K562 (cell line): ENCODE results near the gene HOXB5. TPM values are rescaled to one million over a fixed set of nuclear protein-coding genes. Genes with fewer than 3 reads are reported as not detected.

ENCODE experiments used
- ATAC-seq: fragments of 200-7000 bp; cut with Tn5 transposase; 3 replicates; pipeline ENCODE4 v1.9.1; 2020; ENCODE audit warnings: moderate library complexity
- BruUV-seq: library from RNA; stranded (reverse); fragments of 400-500 nt; replicated peaks from 2 replicates; lab custom pipeline; 2021; lab: Mats Ljungman, UMichigan
- CTCF ChIA-PET: fragments of 300-600 bp; formaldehyde crosslinking; extraction: SDS; loops from one replicate; lab custom pipeline; 2021; ENCODE audit warnings: low intra/inter-chr PET ratio; lab: Yijun Ruan, JAX
- POLR2A ChIA-PET: fragments of 300-600, 350-650 bp; sonication (Branson Sonifier 250); formaldehyde crosslinking; extraction: SDS; loops from one replicate; lab custom pipeline; 2021; ENCODE audit warnings: antibody characterized with exemption, inconsistent platforms; lab: Yijun Ruan, JAX
- DNase-seq, 4 experiments: peaks; one replicate each; pipeline versions ENCODE4 v3.0.0 to v3.0.0-alpha.2; 2011 to 2018; ENCODE audit warnings: low spot score in 3 of 4, mixed read lengths in 3 of 4; ENCODE audit errors: extremely low read depth in 1 of 4
- FAIRE-seq: peaks from 2 replicates; lab custom pipeline; 2011; peaks lifted over from hg19 to GRCh38; lab: Jason Lieb, UNC
- H2AFZ ChIP-seq: 2 replicates; pipeline ENCODE4 v1.6.0; 2011; ENCODE audit warnings: low read depth, low read length, control low read depth, inconsistent platforms
- H3K27ac ChIP-seq: fragments of 200-600 bp; 3 replicates; pipeline ENCODE4 v1.8.0; 2011; ENCODE audit warnings: low read depth, mild to moderate bottlenecking, control low read depth, inconsistent platforms, low read length, moderate library complexity, mixed read lengths; ENCODE audit errors: extremely low read depth
- H3K27me3 ChIP-seq, 2 experiments: fragments of 300-600 bp in 1 of 2; 2 replicates in 1 of 2; 3 replicates in 1 of 2; pipeline versions ENCODE4 v1.6.0 to v1.8.0; 2011; ENCODE audit warnings: inconsistent platforms in 2 of 2, low read length in 2 of 2, mild to moderate bottlenecking in 1 of 2, mixed read lengths in 1 of 2, moderate library complexity in 1 of 2; ENCODE audit not compliant: control insufficient read depth in 2 of 2, insufficient read depth in 2 of 2
- H3K36me3 ChIP-seq: fragments of 300-600 bp; 3 replicates; pipeline ENCODE4 v1.8.0; 2011; ENCODE audit warnings: mild to moderate bottlenecking, low read length, inconsistent platforms; ENCODE audit not compliant: control insufficient read depth, insufficient read depth
- H3K4me1 ChIP-seq, 2 experiments: fragments of 200-600 bp in 1 of 2; replicated peaks in 1 of 2; 2 replicates in 1 of 2; 3 replicates in 1 of 2; pipeline versions ENCODE4 v1.5.1 to v1.8.0; 2011; ENCODE audit warnings: inconsistent platforms in 2 of 2, low read length in 2 of 2, mild to moderate bottlenecking in 1 of 2, mixed read lengths in 1 of 2, moderate library complexity in 1 of 2; ENCODE audit not compliant: control insufficient read depth in 2 of 2, insufficient read depth in 2 of 2
- H3K4me2 ChIP-seq: 2 replicates; pipeline ENCODE4 v1.6.1; 2011; ENCODE audit warnings: low read length, control low read depth, inconsistent platforms, mixed read lengths; ENCODE audit not compliant: insufficient read depth
- H3K4me3 ChIP-seq: fragments of 200-600 bp; sonication (generic), shearing (Covaris generic); 2 replicates; pipeline ENCODE4 v1.5.1; 2016; ENCODE audit warnings: control low read depth, inconsistent platforms
- H3K79me2 ChIP-seq: fragments of 200-600 bp; 3 replicates; pipeline ENCODE4 v1.8.0; 2011; ENCODE audit warnings: low read length, inconsistent platforms; ENCODE audit not compliant: control insufficient read depth, insufficient read depth
- H3K9ac ChIP-seq, 2 experiments: 2 replicates each; pipeline versions ENCODE4 v1.6.0 to v1.6.1; 2011; ENCODE audit warnings: low read depth in 2 of 2, low read length in 2 of 2, control low read depth in 1 of 2, inconsistent platforms in 1 of 2, mild to moderate bottlenecking in 1 of 2, mixed read lengths in 1 of 2; ENCODE audit not compliant: insufficient read depth in 1 of 2
- H3K9me1 ChIP-seq: one replicate; pipeline ENCODE4 v1.6.0; 2011; ENCODE audit warnings: inconsistent platforms, mild to moderate bottlenecking, low read length, moderate library complexity; ENCODE audit not compliant: control insufficient read depth, insufficient read depth
- H3K9me3 ChIP-seq: replicated peaks from 2 replicates; pipeline ENCODE4 v1.5.1; 2011; ENCODE audit warnings: low read depth, low read length, inconsistent platforms; ENCODE audit not compliant: control insufficient read depth, insufficient read depth
- H4K20me1 ChIP-seq: replicated peaks from 2 replicates; pipeline ENCODE4 v1.6.1; 2011; ENCODE audit warnings: low read length, inconsistent platforms, mixed read lengths; ENCODE audit not compliant: control insufficient read depth, insufficient read depth
- KAT8 ChIP-seq: fragments of 450-650 bp; IDR thresholded peaks from 2 replicates; pipeline ENCODE4 v1.6.1; 2016; ENCODE audit warnings: low read depth, mild to moderate bottlenecking
- MXI1 ChIP-seq: IDR thresholded peaks from 2 replicates; pipeline ENCODE4 v1.6.1; 2011; ENCODE audit warnings: low read depth, mild to moderate bottlenecking, improper control_type of control experiment, low read length
- NR4A1 ChIP-seq, 2 experiments: fragments of 250-450 bp in 1 of 2; fragments of 450-650 bp in 1 of 2; sonication (Bioruptor Pico) in 1 of 2; IDR thresholded peaks; 2 replicates each; pipeline versions ENCODE4 v1.4.0 to v1.6.1; 2016 to 2020; ENCODE audit warnings: mild to moderate bottlenecking in 2 of 2, missing compliant biosample characterization in 1 of 2, missing genetic modification characterization in 1 of 2, moderate library complexity in 1 of 2
- PTTG1 ChIP-seq: fragments of 450-650 bp; IDR thresholded peaks from 2 replicates; pipeline ENCODE4 v1.6.1; 2016; ENCODE audit warnings: low read depth, mild to moderate bottlenecking, missing genetic modification characterization, missing compliant biosample characterization
- WGBS: fragments of 100-300 bp; shearing (Covaris generic); methylation state at CpG from one replicate; pipeline ENCODE4 v1.1.6; 2016; ENCODE audit warnings: low coverage, mixed read lengths; ENCODE audit not compliant: insufficient coverage; ENCODE audit errors: missing lambda C conversion rate; 5-methylcytosine and 5-hydroxymethylcytosine counted together
- in situ Hi-C: fragments of 300-500 bp; cut with MboI; formaldehyde crosslinking; loops from 4 replicates; pipeline ENCODE4 v1.15.0; 2018; ENCODE audit warnings: inconsistent platforms, mixed read lengths
- intact Hi-C: fragments of 100-400 bp; cut with micrococcal nuclease; formaldehyde crosslinking; loops from 2 replicates; pipeline ENCODE4 v1.14.2; 2022
- polyA plus RNA-seq, 8 experiments: library from polyadenylated mRNA; depleted of rRNA in 4 of 8; stranded (reverse) in 5 of 8; unstranded in 3 of 8; fragments of >200 nt; fragmentation: Nextera tagmentation in 2 of 8; fragmentation: Illumina TruSeq in 1 of 8; extraction: Ambion mirVana in 2 of 8; extraction: Trizol in 1 of 8; gene quantifications; 2 replicates each; pipeline versions ENCODE4 v1.2.1 to v1.2.3, GENCODE V29; 2011 to 2014; ENCODE audit warnings: inconsistent platforms in 1 of 8, missing spikeins in 1 of 8
- total RNA-seq, 7 experiments: library from RNA; depleted of rRNA in 6 of 7; stranded (reverse); fragments of >200 nt in 6 of 7; fragmentation: Illumina TruSeq in 2 of 7; extraction: Trizol in 2 of 7; gene quantifications; 2 replicates each; pipeline versions ENCODE4 v1.2.1 to v1.2.3, GENCODE V29; 2011 to 2021; ENCODE audit warnings: low replicate concordance in 1 of 7
- TF ChIP-seq, protein P1 (sequence below): fragments of 450-650 bp; IDR thresholded peaks from 2 replicates; pipeline ENCODE4 v1.6.1; 2017; ENCODE audit warnings: antibody characterized with exemption, mild to moderate bottlenecking
- TF ChIP-seq, protein P2 (sequence below): sonication (generic); formaldehyde crosslinking; IDR thresholded peaks from 2 replicates; pipeline ENCODE4 v1.8.0; 2022; ENCODE audit warnings: mild to moderate bottlenecking, missing genetic modification reagents

HOXB5 gene
- total and polyA plus RNA-seq, 9 of the 15 experiments (the other 6 are each of a cell fraction or from before 2014, with no cell fraction given): 0.24 to 2.7 (median 0.65) TPM

DNA sequence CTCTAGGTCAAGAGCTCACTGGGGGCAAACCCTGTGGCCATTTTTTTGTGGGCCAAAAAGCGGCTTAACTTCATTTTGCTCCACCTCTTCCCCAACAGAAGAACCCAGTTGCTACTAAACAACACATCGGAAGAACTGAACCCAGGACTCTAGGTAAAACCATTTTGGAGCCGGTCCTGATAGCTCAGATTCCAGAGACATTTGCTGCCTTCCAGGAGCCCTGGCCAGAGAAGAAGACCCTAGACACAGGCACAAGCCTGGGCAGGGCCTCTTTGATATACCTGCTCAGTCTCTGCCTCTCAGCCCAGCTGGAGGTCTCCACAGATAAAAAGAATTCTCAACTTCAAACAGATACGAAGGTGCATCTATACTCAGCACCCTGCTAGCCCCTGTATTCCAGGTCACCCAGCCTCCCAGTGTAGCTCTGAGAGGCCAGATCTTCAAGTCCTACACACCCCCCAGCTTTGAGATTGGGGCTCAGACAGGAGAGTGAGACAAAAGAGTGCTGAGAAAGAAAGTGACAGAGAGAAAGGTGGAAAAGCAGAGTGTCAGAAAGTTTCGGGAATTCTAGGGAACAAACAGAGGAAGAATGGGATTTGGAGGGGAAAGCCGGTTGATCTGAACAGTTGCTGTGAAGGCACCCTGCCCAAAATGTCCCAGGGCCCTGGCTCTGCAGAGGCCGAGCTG lies 39.1 kb upstream of the HOXB5 start:
- TF ChIP-seq, protein P1, sequence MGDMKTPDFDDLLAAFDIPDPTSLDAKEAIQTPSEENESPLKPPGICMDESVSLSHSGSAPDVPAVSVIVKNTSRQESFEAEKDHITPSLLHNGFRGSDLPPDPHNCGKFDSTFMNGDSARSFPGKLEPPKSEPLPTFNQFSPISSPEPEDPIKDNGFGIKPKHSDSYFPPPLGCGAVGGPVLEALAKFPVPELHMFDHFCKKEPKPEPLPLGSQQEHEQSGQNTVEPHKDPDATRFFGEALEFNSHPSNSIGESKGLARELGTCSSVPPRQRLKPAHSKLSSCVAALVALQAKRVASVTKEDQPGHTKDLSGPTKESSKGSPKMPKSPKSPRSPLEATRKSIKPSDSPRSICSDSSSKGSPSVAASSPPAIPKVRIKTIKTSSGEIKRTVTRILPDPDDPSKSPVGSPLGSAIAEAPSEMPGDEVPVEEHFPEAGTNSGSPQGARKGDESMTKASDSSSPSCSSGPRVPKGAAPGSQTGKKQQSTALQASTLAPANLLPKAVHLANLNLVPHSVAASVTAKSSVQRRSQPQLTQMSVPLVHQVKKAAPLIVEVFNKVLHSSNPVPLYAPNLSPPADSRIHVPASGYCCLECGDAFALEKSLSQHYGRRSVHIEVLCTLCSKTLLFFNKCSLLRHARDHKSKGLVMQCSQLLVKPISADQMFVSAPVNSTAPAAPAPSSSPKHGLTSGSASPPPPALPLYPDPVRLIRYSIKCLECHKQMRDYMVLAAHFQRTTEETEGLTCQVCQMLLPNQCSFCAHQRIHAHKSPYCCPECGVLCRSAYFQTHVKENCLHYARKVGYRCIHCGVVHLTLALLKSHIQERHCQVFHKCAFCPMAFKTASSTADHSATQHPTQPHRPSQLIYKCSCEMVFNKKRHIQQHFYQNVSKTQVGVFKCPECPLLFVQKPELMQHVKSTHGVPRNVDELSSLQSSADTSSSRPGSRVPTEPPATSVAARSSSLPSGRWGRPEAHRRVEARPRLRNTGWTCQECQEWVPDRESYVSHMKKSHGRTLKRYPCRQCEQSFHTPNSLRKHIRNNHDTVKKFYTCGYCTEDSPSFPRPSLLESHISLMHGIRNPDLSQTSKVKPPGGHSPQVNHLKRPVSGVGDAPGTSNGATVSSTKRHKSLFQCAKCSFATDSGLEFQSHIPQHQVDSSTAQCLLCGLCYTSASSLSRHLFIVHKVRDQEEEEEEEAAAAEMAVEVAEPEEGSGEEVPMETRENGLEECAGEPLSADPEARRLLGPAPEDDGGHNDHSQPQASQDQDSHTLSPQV: peak; percentile 22
- TF ChIP-seq KAT8: no peak
- no peak for TF ChIP-seq MXI1
- no peak for TF ChIP-seq NR4A1 (CRISPR knock-in tag; IDR thresholded peaks at IDR 0.05)
- TF ChIP-seq NR4A1 (tag; IDR thresholded peaks at IDR 0.05): 0 out of 2 replicates have a peak, but pooled peaks have one; percentile 6
- no peak for TF ChIP-seq PTTG1 (tag)
- TF ChIP-seq, protein P2, sequence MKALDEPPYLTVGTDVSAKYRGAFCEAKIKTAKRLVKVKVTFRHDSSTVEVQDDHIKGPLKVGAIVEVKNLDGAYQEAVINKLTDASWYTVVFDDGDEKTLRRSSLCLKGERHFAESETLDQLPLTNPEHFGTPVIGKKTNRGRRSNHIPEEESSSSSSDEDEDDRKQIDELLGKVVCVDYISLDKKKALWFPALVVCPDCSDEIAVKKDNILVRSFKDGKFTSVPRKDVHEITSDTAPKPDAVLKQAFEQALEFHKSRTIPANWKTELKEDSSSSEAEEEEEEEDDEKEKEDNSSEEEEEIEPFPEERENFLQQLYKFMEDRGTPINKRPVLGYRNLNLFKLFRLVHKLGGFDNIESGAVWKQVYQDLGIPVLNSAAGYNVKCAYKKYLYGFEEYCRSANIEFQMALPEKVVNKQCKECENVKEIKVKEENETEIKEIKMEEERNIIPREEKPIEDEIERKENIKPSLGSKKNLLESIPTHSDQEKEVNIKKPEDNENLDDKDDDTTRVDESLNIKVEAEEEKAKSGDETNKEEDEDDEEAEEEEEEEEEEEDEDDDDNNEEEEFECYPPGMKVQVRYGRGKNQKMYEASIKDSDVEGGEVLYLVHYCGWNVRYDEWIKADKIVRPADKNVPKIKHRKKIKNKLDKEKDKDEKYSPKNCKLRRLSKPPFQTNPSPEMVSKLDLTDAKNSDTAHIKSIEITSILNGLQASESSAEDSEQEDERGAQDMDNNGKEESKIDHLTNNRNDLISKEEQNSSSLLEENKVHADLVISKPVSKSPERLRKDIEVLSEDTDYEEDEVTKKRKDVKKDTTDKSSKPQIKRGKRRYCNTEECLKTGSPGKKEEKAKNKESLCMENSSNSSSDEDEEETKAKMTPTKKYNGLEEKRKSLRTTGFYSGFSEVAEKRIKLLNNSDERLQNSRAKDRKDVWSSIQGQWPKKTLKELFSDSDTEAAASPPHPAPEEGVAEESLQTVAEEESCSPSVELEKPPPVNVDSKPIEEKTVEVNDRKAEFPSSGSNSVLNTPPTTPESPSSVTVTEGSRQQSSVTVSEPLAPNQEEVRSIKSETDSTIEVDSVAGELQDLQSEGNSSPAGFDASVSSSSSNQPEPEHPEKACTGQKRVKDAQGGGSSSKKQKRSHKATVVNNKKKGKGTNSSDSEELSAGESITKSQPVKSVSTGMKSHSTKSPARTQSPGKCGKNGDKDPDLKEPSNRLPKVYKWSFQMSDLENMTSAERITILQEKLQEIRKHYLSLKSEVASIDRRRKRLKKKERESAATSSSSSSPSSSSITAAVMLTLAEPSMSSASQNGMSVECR: peak; percentile 27; the same call in 1 of the 2 replicates
- peak overlapping the region; percentile 97 for H3K27ac ChIP-seq
- H2AFZ ChIP-seq: peak overlapping the region; percentile 80
- no peaks in the 10 kb centered on the region for H3K9me1 ChIP-seq
- 41% methylated on average over 6 of the region's 7 CpGs for WGBS
- H3K4me1 ChIP-seq: peaks cover 54 to 71% of the 10 kb centered on the region in 2 experiments
- BruUV-seq: no TSS peak
- intact Hi-C loops (no loop called here), in situ Hi-C loops (no loop called here)
- no peak for FAIRE-seq
- H3K4me3 ChIP-seq: no peak overlapping the region
- H3K36me3 ChIP-seq: peaks cover 10% of the 10 kb centered on the region; the same call in 1 of the 3 replicates
- CTCF ChIA-PET: no interaction called here
- POLR2A ChIA-PET: interaction anchor here (0.6 to 2.5 kb wide), 5 partner anchors 10 to 500 kb away, joined by 4 to 21 read pairs (median 5); no protein-coding TSS in a partner anchor
- peak overlapping the region; percentile 99 for H3K4me2 ChIP-seq
- H3K79me2 ChIP-seq: peaks cover 46% of the 10 kb centered on the region
- no peaks in the 10 kb centered on the region for H3K9me3 ChIP-seq
- peak overlapping the region; percentile 82 to 95; a peak in 3 of 4 replicates for H3K9ac ChIP-seq
- H3K27me3 ChIP-seq: no peaks in the 10 kb centered on the region
- H4K20me1 ChIP-seq: no peaks in the 10 kb centered on the region
- peak in 1 of 4 experiments; percentile 53 for DNase-seq
- ATAC-seq: no peak
